Mucosa of stomach (tissue), 1 donor: ENCODE results near the gene TBCK.
A peak's percentile ranks its signal among the peaks of the same experiment; 100 is the strongest.

Experiments
- H3K27me3 ChIP-seq: one replicate; pipeline ENCODE4 v1.7.0; 2013; ENCODE audit warnings: mild to moderate bottlenecking, low read length; ENCODE audit not compliant: control insufficient read depth, insufficient read depth
- H3K36me3 ChIP-seq: one replicate; pipeline ENCODE4 v1.7.0; 2013; ENCODE audit warnings: low read length; ENCODE audit not compliant: control insufficient read depth, insufficient read depth
- H3K4me1 ChIP-seq: one replicate; pipeline ENCODE4 v1.7.0; 2013; ENCODE audit warnings: mild to moderate bottlenecking, low read length; ENCODE audit not compliant: control insufficient read depth, insufficient read depth
- H3K4me3 ChIP-seq: one replicate; pipeline ENCODE4 v1.7.0; 2013; ENCODE audit warnings: low read length
- H3K9ac ChIP-seq: one replicate; pipeline ENCODE4 v1.7.0; 2013; ENCODE audit warnings: mild to moderate bottlenecking, low read length, moderate library complexity
- H3K9me3 ChIP-seq: one replicate; pipeline ENCODE4 v1.7.0; 2013; ENCODE audit warnings: mild to moderate bottlenecking, low read length, moderate library complexity; ENCODE audit not compliant: control insufficient read depth
- donor health status: Pancreatic carcinoma.

TBCK gene

GRCh38 chr4:106318511-106318910 lies 2.5 kb upstream of the TBCK start:
- no peak overlapping the region for H3K9ac ChIP-seq
- H3K4me3 ChIP-seq: no peak overlapping the region
- no peaks in the 10 kb centered on the region for H3K27me3 ChIP-seq
- H3K4me1 ChIP-seq: peaks cover 10% of the 10 kb centered on the region
- H3K9me3 ChIP-seq: no peaks in the 10 kb centered on the region
- H3K36me3 ChIP-seq: no peaks in the 10 kb centered on the region

DNA sequence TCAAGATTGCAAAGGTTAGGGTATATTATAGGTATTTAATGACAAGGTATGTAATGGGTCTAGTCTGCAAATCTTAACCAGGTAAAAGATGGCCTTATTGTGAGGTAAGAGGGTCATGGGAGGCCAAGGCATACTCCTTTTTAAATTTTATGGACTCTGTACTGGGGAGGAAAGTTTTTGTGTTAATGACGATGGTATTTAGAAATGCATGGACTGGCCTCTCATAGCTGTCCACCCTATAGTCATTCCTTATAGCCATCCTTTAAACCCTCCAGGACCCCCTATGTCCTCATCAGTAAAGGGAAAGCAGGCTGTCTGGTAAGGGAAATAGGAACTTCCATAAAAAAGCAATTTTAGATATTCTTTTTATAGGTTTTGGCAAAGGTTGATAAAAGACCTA lies 1.8 kb upstream of the TBCK start:
- H3K9ac ChIP-seq: peak overlapping the region; percentile 90
- no peaks in the 10 kb centered on the region for H3K27me3 ChIP-seq
- no peaks in the 10 kb centered on the region for H3K36me3 ChIP-seq
- no peak overlapping the region for H3K4me3 ChIP-seq
- peaks cover 10% of the 10 kb centered on the region for H3K4me1 ChIP-seq
- no peaks in the 10 kb centered on the region for H3K9me3 ChIP-seq

DNA sequence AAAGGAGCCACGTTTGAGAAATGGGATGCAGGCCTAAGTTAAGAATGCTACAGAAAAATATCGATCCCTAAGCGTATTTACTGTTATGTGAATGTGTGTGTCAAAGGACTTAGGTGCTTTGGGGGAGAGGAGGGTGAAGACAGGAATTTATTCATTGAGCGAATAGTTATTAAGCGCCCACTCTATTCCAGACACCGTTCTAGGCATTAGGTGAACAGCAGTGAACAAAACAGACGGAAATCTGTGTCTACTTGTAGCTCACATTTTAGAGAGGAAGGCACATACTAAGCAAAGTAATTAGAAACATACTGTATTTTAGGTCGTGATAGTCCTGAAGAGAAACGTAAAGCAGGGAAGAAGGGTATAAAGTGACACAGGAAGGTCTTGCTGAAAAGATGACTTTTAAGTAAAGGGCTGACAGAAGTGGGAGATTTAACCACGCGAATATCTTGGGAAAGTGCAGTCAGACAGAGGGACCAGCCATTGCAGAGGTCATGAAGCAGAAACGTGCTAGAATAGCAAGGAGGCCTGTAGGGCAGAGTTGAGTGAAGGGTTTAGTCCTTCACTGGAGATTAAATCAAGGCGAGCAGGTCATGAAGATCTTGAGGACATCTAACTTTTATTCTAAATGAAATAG lies 882 bp upstream of the TBCK start:
- Histone ChIP-seq H3K27me3 (no peaks in the 10 kb centered on the region), H3K9me3 (no peaks in the 10 kb centered on the region), H3K36me3 (no peaks in the 10 kb centered on the region), H3K4me3 (peak overlapping the region; percentile 95), H3K9ac (peak overlapping the region; percentile 90), H3K4me1 (peaks cover 10% of the 10 kb centered on the region)

DNA sequence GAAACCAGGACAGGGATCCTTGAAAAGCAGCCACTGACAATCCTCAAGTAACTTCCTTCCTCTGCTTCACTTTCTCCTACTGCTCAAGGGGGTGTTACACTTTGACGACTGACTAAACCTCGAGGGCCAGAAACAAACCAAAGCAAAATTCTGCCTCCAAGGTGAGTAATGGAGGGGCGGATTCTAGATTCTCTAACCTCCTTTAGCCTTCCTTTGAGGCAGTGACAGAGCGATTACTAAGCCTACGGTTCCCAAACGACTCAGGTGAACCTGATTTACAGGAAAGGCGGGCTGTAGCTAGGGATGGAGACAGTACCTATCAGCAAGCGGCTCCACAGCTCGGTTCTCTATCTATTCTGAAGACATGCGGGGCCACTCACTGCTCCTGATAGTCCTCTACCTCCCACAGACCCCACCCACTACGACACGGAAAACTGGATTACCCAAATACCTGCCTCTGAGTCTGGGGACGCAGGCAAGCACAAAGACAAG lies 487 bp downstream of the TBCK start:
- Histone ChIP-seq H3K36me3 (no peaks in the 10 kb centered on the region), H3K9me3 (no peaks in the 10 kb centered on the region), H3K4me1 (peaks cover 10% of the 10 kb centered on the region), H3K9ac (peak overlapping the region; percentile 90), H3K27me3 (no peaks in the 10 kb centered on the region), H3K4me3 (peak overlapping the region; percentile 95)

GRCh38 chr4:106314960-106315359 lies 1.0 kb downstream of the TBCK start:
- Histone ChIP-seq H3K36me3 (no peaks in the 10 kb centered on the region), H3K4me1 (peaks cover 10% of the 10 kb centered on the region), H3K9ac (peak overlapping the region; percentile 90), H3K4me3 (peak overlapping the region; percentile 95), H3K27me3 (no peaks in the 10 kb centered on the region), H3K9me3 (no peaks in the 10 kb centered on the region)

- H3K4me3 ChIP-seq: no peak overlapping the region
- H3K27me3 ChIP-seq: no peaks in the 10 kb centered on the region
- no peaks in the 10 kb centered on the region for H3K9me3 ChIP-seq
- no peak overlapping the region for H3K9ac ChIP-seq
- peaks cover 9% of the 10 kb centered on the region for H3K4me1 ChIP-seq
- H3K36me3 ChIP-seq: no peaks in the 10 kb centered on the region
Measured at GRCh38 chr4:106312997-106313522, 2.9 kb downstream of the TBCK start.

- H3K9ac ChIP-seq: no peak overlapping the region
- H3K4me3 ChIP-seq: no peak overlapping the region
- H3K36me3 ChIP-seq: no peaks in the 10 kb centered on the region
- no peaks in the 10 kb centered on the region for H3K27me3 ChIP-seq
- no peaks in the 10 kb centered on the region for H3K9me3 ChIP-seq
- H3K4me1 ChIP-seq: peaks cover 3% of the 10 kb centered on the region
Measured at GRCh38 chr4:106312377-106312776, 3.6 kb downstream of the TBCK start.

DNA sequence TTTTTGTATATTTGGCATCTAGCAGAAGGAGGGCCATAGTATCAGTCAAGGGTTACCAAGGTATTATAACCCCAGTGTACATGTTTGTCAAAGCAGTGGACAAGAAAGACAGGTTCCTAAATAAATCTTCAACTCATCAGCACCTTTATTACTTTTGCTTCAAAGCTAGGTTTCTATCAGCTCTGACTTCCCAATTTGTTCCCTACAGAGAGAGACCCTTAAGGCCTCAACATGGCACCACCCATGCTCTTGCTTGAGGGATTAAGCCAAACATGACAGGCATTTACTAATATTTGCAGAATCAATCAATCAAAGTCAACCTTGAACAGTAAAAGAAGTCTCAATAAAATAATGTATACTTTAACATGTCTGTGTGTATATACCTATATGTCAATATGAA lies 9.4 kb downstream of the TBCK start:
- Histone ChIP-seq H3K9ac (no peak overlapping the region), H3K4me1 (no peaks in the 10 kb centered on the region), H3K36me3 (no peaks in the 10 kb centered on the region), H3K4me3 (no peak overlapping the region), H3K9me3 (no peaks in the 10 kb centered on the region), H3K27me3 (no peaks in the 10 kb centered on the region)

DNA sequence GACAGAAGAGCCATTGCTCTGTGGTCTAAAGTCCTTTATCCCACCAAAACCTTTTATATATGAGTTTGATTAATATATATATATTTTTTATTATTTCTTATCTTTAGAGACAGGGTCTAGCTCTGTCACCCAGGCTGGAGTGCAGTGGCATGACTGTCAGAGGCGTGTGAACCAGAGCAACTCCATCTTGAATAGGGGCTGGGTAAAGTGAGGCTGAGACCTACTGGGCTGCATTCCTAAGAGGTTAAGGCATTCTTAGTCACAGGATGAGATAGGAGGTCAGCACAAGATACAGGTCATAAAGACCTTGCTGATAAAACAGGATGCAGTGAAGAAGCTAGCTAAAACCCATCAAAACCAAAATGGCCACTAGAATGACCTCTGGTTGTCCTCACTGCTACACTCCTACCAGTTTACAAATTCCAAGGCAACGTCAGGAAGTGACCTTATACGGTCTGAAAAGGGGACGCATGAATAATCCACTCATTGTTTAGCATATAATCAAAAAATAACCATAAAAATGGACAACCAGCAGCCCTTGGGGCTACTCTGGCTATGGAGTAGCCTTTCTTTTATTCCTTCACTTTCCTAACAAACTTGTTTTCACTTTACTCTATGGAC lies 10.5 kb downstream of the TBCK start:
- H3K36me3 ChIP-seq: no peaks in the 10 kb centered on the region
- no peaks in the 10 kb centered on the region for H3K27me3 ChIP-seq
- H3K9me3 ChIP-seq: no peaks in the 10 kb centered on the region
- H3K9ac ChIP-seq: no peak overlapping the region
- no peaks in the 10 kb centered on the region for H3K4me1 ChIP-seq
- H3K4me3 ChIP-seq: no peak overlapping the region

DNA sequence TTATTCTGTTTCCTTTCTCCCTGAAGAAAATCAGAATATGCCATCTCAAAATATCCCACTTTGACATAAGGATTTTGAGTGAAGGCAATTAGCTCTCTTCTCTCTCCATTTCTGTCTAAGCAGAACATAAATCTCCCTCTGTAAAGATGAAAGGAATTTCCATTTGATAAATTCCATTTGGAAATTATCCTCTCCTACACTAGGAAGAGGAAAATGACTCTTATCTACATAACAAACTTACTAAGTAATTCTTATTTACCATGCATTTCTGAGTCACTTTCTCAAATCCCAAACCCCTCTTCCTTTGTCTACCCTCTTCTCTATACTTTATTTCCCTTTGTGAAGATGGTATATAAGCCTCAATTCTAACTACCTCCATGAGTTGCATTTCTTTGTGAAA lies 11.4 kb downstream of the TBCK start:
- Histone ChIP-seq H3K9me3 (no peaks in the 10 kb centered on the region), H3K36me3 (no peaks in the 10 kb centered on the region), H3K9ac (no peak overlapping the region), H3K4me1 (no peaks in the 10 kb centered on the region), H3K27me3 (no peaks in the 10 kb centered on the region), H3K4me3 (no peak overlapping the region)

DNA sequence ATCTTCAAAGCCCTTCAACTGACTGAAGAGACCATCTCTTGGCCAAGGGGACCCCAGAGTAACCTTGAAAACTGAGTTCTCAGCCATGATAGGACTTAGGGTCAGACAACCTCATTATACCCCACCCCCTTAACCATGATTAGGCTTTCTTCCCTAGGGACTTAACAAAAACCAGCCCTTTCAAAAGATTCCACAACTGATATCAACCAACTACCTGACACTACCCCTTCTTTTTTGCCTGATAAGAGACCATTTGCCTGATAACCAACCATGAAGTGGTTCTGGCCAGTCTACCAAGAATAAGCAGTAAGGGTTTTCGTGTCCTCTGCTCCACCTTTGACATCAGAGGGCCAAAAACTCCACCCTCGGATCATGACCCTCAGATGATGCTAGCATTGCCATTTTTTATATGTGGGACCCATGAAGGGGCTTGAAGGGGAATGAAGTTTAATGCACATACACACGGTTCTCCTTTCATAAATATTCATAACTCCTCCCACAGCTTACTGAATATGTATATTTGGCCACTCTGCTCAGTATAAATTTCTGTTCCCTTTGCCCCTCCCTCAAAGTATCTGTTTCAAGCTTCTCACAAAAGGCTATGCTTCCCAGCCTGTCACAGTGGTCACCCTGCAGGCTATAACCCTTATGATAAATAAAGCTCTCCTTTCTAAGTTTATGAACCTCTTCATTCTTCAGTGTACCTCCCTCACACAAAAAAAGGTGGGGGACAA lies 12.3 kb downstream of the TBCK start:
- Histone ChIP-seq H3K27me3 (no peaks in the 10 kb centered on the region), H3K9me3 (no peaks in the 10 kb centered on the region), H3K4me3 (no peak overlapping the region), H3K9ac (no peak overlapping the region), H3K36me3 (no peaks in the 10 kb centered on the region), H3K4me1 (no peaks in the 10 kb centered on the region)

DNA sequence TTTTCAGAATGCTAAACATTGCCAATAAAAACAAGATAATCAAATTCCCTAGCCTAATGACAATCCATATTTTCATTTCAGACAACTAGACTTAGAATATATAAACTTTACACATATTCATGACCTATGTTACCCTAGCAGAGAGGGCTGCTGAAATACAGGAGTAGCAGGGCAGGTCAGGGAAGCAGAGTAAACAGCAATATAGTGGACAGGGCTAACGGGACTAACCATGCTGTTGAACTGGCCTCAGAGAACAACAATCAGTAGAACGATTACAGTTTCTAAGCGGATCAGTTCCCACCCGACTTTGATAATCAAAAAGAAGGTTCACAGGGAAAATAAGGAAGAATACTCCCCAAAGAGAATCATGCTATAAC lies 14.0 kb downstream of the TBCK start:
- H3K9me3 ChIP-seq: no peaks in the 10 kb centered on the region
- H3K9ac ChIP-seq: no peak overlapping the region
- H3K4me1 ChIP-seq: no peaks in the 10 kb centered on the region
- no peaks in the 10 kb centered on the region for H3K36me3 ChIP-seq
- H3K27me3 ChIP-seq: no peaks in the 10 kb centered on the region
- no peak overlapping the region for H3K4me3 ChIP-seq
